PC-9 (cell line): ENCODE results near the gene ESR2.

Experiments used
- CTCF ChIP-seq: fragments of 200-600 bp; sonication (generic); conservative IDR thresholded peaks from 2 replicates; pipeline ENCODE4 v1.6.1; 2017; ENCODE audit warnings: mixed run types, antibody characterized with exemption, mild to moderate bottlenecking, moderate library complexity
- EZH2 ChIP-seq: fragments of 200-600 bp; sonication (generic); IDR thresholded peaks from 2 replicates; pipeline ENCODE4 v1.8.0; 2017; ENCODE audit warnings: antibody characterized with exemption, low read depth

- TF ChIP-seq CTCF (no peak), EZH2 (no peak)
Observed at GRCh38 chr14:64075613-64076005, 218.6 kb downstream of the ESR2 start.
